AG04450 (cell line): ENCODE data around the gene CHST1. TPM values are rescaled to one million over a fixed set of nuclear protein-coding genes. Genes with fewer than 3 reads are reported as not detected.

Experiments used
- CTCF ChIA-PET: fragments of 300-600, 350-600 bp; formaldehyde crosslinking; extraction: SDS; loops from one replicate; lab custom pipeline; 2022; ENCODE audit warnings: antibody characterized with exemption, inconsistent platforms; lab: Charles Lee
- POLR2A ChIA-PET: fragments of 350-600 bp; formaldehyde crosslinking; extraction: SDS; loops from one replicate; lab custom pipeline; 2021; ENCODE audit warnings: antibody characterized with exemption, inconsistent platforms; lab: Yijun Ruan, JAX
- DNase-seq: peaks from one replicate; pipeline ENCODE4 v3.0.0-alpha.2; 2011; ENCODE audit warnings: low read depth, low spot score
- H3K27ac ChIP-seq: one replicate; pipeline ENCODE4 v1.5.1; 2012; ENCODE audit warnings: low read depth, low read length, control low read depth
- H3K27me3 ChIP-seq: one replicate; pipeline ENCODE4 v1.6.0; 2012; ENCODE audit warnings: low read length; ENCODE audit not compliant: control insufficient read depth, insufficient read depth
- H3K4me3 ChIP-seq: 2 replicates; pipeline ENCODE4 v1.5.1; 2011; ENCODE audit warnings: mild to moderate bottlenecking, low read depth, low read length, control low read depth
- H3K9me3 ChIP-seq: 2 replicates; pipeline ENCODE4 v1.5.1; 2012; ENCODE audit warnings: low read length; ENCODE audit not compliant: control insufficient read depth, insufficient read depth
- CTCF ChIP-seq: IDR thresholded peaks from 2 replicates; pipeline ENCODE4 v1.5.1; 2011; ENCODE audit warnings: low read depth, low read length, control low read depth, inconsistent platforms
- polyA plus RNA-seq: library from polyadenylated mRNA; depleted of rRNA; stranded (reverse); fragments of >200 nt; gene quantifications from 2 replicates; pipeline ENCODE4 v1.2.3, GENCODE V29; 2011

Gene CHST1
- polyA plus RNA-seq, 1 experiment, result 0.06 TPM

DNA sequence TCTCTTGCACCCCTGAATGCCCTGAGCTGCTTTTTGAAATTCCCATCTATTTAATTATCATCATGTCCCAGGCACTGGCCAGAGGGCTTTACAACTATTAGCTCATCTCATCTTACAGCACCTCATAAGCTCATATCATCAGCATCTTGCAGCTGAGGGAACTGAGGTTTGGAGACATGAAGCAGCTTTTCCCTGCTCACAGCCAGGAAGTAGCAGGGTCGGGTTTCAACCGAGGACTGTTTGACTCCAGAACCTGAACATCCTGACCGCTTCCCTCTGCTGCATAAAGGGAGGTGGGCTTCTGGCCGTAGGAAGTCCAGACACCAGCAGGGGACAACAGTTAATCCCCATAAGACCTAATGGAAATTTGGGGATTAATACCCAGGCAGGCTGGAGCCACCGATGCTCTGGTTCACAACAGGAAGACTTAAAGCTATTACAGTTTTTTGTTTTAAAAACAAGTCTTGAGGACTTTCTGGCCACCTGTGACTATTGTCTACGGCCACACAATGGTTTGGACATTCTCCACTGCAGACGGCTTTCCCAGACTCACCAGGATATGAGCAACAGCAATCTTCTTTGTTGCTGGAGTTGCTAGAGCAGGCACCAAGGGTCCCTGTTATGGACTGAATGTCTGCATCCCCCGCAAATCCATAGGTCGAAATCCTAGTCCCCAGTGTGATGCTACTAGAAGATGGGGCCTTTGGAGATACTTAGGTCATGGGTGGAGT, 47.4 kb downstream of the CHST1 start:
- Histone ChIP-seq H3K4me3 (no peak overlapping the region), H3K27ac (no peak overlapping the region), H3K27me3 (no peaks in the 10 kb centered on the region), H3K9me3 (peaks cover 15% of the 10 kb centered on the region)
- TF ChIP-seq CTCF, result no peak
- POLR2A ChIA-PET, result no interaction called here
- CTCF ChIA-PET, result no interaction called here
- no peak for DNase-seq

- ChIA-PET CTCF (no interaction called here), POLR2A (no interaction called here)
- no peaks in the 10 kb centered on the region for H3K27me3 ChIP-seq
- no peak overlapping the region for H3K27ac ChIP-seq
- no peak for DNase-seq
- no peak overlapping the region for H3K4me3 ChIP-seq
- TF ChIP-seq CTCF, result no peak
- H3K9me3 ChIP-seq, result peaks cover 15% of the 10 kb centered on the region
Observed at GRCh38 chr11:45616802-45617549, 48.4 kb downstream of the CHST1 start.

GRCh38 chr11:45615182-45615792, 50.1 kb downstream of the CHST1 start:
- Histone ChIP-seq H3K4me3 (no peak overlapping the region), H3K27ac (no peak overlapping the region), H3K27me3 (no peaks in the 10 kb centered on the region), H3K9me3 (peaks cover 4% of the 10 kb centered on the region; the same call in 1 of the 2 replicates)
- no peak for DNase-seq
- no peak for TF ChIP-seq CTCF
- ChIA-PET CTCF (no interaction called here), POLR2A (no interaction called here)

DNA sequence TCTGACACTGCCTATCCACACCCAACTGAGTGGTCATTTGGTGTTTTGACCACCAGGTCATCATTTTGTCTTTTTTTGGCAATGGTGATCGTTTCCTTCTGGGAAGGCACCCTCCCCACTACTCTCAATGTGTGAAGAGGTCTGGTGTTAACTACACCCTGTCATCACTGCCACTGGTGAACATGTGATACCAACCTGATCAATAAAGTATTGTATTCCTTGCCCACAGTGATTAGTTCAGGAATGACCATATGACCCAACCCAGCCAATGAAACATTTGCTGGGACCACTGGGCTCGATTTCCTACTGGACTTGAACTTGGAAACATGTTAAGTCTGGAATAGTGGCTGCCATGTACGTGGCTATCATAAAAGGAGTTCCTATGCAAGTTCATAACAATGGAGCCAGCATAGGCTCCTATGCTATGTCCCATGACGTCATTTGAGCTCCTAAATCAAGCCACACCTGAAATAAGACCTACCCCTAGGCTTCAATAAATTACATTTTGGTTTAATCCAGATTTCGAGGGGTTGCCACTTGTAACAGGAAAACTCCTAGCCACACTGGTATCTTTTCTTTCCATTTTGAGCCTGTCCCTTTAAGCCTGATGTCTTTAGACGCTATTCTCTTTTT, 51.1 kb downstream of the CHST1 start:
- ChIA-PET CTCF (interaction anchor here (1.4 kb wide), 1 partner anchor 243 kb away, joined by 3 read pairs; no protein-coding TSS in a partner anchor), POLR2A (no interaction called here)
- Histone ChIP-seq H3K4me3 (no peak overlapping the region), H3K27me3 (no peaks in the 10 kb centered on the region), H3K27ac (no peak overlapping the region), H3K9me3 (no peaks in the 10 kb centered on the region)
- DNase-seq, result no peak
- no peak for TF ChIP-seq CTCF
